DMS114 treated with DMSO at 0.1 percent for 48 hours (cell line): Measurements from ENCODE around the gene SCYGR8.
"Not testable (repeated sequence)": the region's sequence is repeated elsewhere in the genome, so short reads cannot be mapped to it uniquely, and the experiment has no call there.

Experiments
- DNase-seq: peaks from one replicate; lab custom pipeline; 2025; ENCODE audit not compliant: unreplicated experiment; lab: John Stamatoyannopoulos, UW

Gene SCYGR8, protein sequence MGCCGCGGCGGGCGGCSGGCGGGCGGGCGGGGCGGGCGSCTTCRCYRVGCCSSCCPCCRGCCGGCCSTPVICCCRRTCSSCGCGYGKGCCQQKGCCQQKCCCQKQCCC

GRCh38 chr2:227745594-227745993 is at the start of gene SCYGR8:
SCYGR8 (plus strand) TSS chr2:227745894; CDS start chr2:227745894, 0 bp downstream.
- no peak for DNase-seq

- no peak for DNase-seq
Measured at GRCh38 chr2:227696990-227697679, 48.6 kb upstream of the SCYGR8 start.

- DNase-seq, result no peak
Measured at GRCh38 chr2:227701556-227701955, 44.1 kb upstream of the SCYGR8 start.

DNA sequence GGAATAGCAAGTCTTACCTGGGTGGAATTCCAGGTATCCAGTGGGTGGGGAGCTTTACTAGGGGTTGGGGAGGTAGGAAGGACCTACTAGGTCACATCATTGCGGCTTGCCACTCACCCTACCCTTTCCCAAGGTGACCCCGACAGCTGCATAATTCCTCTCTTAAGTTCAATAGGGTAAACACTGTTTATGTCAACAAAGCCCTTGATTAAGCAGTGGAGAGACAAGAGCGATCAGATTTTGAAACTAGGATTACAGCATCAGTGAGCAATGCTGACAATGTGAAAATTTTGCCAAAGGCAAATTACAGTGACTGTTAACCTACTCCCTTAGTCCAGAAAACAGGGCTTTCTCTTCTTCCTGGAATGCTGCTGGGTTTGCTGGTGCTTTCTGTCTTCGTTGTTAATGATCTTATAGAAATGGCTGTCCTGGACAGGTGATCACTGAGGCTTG is 42.4 kb upstream of the SCYGR8 start:
- no peak for DNase-seq

GRCh38 chr2:227703961-227704360 is 41.7 kb upstream of the SCYGR8 start:
- no peak for DNase-seq

GRCh38 chr2:227706859-227707258 is 38.8 kb upstream of the SCYGR8 start:
- no peak for DNase-seq

GRCh38 chr2:227707390-227707789 is 38.3 kb upstream of the SCYGR8 start:
- no peak for DNase-seq

DNA sequence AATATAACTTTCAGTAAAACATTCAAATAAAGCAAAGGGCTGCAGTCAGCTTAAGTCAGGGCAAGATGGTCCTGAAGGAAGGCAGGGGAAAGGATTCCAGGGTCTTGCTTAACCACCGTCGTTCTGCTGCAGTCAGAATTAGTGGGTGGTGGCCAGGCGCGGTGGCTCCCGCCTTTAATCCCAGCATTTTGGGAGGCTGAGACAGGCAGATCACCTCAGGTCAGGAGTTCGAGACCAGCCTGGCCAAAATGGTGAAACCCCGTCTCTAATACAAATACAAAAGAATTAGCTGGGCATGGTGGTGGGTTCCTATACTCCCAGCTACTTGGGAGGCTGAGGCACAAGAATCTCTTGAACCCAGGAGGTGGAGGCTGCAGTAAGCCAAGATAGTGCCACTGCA is 34.7 kb upstream of the SCYGR8 start:
- no peak for DNase-seq

GRCh38 chr2:227713291-227713690 is 32.4 kb upstream of the SCYGR8 start:
- no peak for DNase-seq

DNA sequence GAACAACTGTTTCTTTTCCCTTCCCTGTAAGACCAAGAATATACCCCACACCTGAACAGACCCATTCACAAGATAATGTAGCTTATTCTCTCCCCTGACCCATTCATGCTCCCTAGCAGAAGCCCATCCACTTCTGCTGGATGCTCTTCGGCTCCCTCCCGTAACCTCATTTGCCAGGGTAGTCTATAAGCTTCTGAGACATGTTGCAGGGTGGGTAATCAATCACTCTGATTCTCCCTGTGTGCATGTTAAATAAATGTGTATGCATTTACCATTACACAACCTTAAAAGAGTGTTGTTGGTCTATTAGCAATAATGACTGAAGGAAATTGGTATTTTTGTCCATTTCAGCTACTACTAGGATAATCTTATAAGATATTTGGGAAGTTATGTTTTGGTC is 29.2 kb upstream of the SCYGR8 start:
- DNase-seq, result no peak

GRCh38 chr2:227717687-227718567 is 27.8 kb upstream of the SCYGR8 start, which contains the start of gene SLC19A3:
SLC19A3 (minus strand) TSS chr2:227718028; CDS start chr2:227702318, 15,710 bp downstream.
- DNase-seq, result peak; percentile 41

- no peak for DNase-seq
Measured at GRCh38 chr2:227719641-227720040, 26.1 kb upstream of the SCYGR8 start.

GRCh38 chr2:227720680-227721079 is 25.0 kb upstream of the SCYGR8 start:
- DNase-seq, result no peak

- DNase-seq, result not testable (repeated sequence)
Measured at GRCh38 chr2:227722821-227723220, 22.9 kb upstream of the SCYGR8 start.

- no peak for DNase-seq
Measured at GRCh38 chr2:227724394-227725039, 21.2 kb upstream of the SCYGR8 start, which contains the start of gene SCYGR6. SCYGR6 (minus strand) TSS chr2:227724757; CDS start chr2:227724757, 0 bp downstream.

DNA sequence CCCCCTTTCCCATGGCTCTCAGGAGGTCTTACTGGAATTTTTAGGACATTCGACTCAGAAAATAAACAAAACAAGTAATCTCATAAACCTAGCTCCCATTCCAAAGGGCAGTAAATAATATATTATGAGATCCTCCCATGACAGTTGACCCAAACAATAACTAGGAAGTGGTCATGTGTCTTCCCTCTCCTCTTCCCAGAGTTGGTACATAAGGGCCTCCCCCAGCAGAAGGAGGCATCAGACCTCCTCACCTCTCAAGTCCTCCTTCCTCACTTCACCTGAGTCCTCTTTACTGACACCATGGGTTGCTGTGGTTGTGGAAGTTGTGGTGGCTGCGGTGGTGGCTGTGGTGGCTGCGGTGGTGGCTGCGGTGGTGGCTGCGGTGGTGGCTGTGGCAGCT is 17.7 kb upstream of the SCYGR8 start, which contains the start of gene SCYGR7:
SCYGR7 (plus strand) TSS at position 301 of the 400 bp plus-strand sequence; CDS start at position 301, 0 bp downstream.
- no peak for DNase-seq

GRCh38 chr2:227739351-227739750 is 6.3 kb upstream of the SCYGR8 start:
- DNase-seq, result no peak

DNA sequence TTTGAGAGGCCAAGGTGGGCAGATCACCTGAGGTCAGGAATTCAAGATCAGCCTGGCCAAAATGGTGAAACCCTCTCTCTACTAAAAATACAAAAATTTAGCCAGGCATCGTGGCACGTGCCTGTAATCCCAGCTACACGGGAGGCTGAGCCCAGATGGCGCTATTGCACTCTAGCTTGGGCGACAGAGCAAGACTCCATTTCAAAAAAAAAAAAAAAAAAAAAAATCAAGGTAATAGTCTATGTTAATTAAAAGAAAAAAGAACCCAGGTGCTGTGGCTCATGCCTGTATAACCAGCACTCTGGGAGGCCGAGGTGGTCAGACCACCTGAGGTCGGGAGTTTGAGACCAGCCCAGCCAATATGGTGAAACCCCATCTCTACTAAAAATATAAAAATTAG is 5.0 kb upstream of the SCYGR8 start:
- DNase-seq, result not testable (repeated sequence)

DNA sequence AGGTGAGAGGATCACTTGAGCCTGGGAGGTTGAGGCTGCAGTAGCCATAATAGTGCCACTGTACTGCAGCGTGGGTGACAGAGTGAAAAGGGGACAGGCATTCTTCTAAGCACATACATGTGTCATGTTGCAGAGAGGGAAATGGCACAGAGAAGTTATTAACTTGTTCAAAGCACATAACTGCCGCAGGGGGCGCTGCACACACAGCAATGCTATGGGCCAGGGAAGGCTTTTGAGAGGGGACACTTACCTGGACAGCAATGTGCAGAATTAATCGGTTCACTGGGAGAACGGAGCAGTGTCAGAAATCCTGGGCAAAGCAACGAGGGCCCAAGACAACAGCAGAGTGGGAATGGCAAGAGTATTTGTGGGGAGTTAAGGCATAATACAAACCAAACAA is 2.4 kb downstream of the SCYGR8 start:
- DNase-seq, result no peak

DNA sequence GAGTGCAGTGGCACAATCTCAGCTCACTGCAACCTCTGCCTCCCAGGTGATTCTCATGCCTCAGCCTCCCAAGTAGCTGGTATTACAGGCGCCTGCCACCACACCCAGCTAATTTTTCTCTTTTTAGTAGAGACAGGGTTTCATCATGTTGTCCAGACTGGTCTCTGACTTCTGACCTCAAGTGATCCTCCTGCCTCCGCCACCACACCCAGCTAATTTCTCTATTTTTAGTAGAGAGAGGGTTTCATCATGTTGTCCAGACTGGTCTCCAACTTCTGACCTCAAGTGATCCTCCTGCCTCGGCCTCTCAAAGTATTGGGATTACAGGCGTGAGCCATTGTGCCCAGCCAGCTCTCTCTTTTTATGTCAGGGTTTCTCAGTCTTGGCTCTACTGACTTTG is 10.6 kb downstream of the SCYGR8 start:
- not testable (repeated sequence) for DNase-seq
